ENCODE measurements around the gene RHOT2. TPM values are rescaled to one million over a fixed set of nuclear protein-coding genes. Genes with fewer than 3 reads are reported as not detected.

The RHOT2 gene
- total RNA-seq, 2 experiments from 2014 or later = 128 to 150 TPM

DNA sequence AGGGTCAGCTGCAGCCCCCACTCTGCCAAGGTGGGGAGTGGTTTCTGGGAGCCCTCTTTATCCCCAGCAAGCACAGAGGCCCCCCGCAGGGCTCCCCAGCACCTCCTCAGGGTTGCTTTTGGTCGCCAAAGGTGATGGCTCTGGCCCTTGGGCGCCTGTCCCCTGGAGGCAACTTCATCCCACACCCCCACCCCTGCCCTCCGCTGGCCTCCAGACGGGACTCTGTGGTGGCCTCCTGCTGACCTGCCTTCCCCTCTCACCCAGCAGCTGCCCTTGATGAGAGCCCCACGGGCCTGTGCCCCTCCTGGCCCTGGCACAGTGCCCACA, 7.8 kb upstream of the RHOT2 start:
- POLR2A ChIA-PET = no interaction called here
- no peaks in the 10 kb centered on the region for H3K36me3 Mint-ChIP-seq (ENCODE audit: low read depth)
- H3K27me3 Mint-ChIP-seq = no peaks in the 10 kb centered on the region
- no peak overlapping the region for H3K27ac Mint-ChIP-seq
- peaks cover 5% of the 10 kb centered on the region for H3K4me1 Mint-ChIP-seq
- DNase-seq = no peak
- H3K9me3 Mint-ChIP-seq = no peaks in the 10 kb centered on the region
- H3K4me3 Mint-ChIP-seq = no peak overlapping the region
- CTCF ChIA-PET = interaction anchor here (0.9 kb wide), 1 partner anchor 68 kb away, joined by 5 read pairs; no protein-coding TSS in a partner anchor

DNA sequence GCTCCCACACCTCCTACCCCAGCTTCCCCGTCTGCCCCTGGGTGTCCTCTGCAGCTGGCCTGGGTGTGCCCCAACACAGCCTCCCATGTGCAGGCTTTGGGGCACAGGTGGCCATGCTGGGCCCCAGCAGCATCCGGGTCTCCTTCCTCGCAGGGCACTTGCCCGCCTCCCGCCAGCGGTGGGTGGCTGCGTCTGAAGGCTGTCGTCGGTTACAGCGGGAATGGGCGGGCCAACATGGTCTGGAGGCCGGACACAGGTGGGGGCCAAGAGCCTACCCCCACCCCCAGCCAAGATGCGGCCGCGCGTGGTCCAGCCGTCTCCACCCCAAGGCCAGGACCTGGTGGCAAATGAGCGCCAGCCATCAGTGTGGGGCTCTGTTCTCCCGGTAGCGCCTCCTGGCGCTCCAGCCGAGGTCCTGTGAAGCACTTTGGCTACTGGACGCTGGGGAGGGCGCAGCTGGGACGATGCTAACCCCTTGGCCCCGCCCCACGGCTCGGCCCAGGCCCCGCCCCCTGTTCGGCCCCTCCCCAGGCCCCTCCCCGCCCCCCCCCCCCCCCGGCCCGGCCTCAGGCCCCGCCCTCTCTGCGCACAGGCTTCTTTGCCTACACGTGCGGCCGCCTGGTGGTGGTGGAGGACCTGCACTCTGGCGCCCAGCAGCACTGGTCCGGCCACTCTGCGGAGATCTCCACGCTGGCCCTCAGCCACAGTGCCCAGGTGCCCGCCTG, 7.3 kb upstream of the RHOT2 start:
- H3K9me3 Mint-ChIP-seq = no peaks in the 10 kb centered on the region
- peaks cover 5% of the 10 kb centered on the region for H3K4me1 Mint-ChIP-seq
- H3K27ac Mint-ChIP-seq = peak overlapping the region; percentile 54
- ChIA-PET POLR2A (no interaction called here), CTCF (interaction anchor here (0.9 to 1.2 kb wide), 2 partner anchors 13 to 69 kb away, joined by 3 to 5 read pairs; no protein-coding TSS in a partner anchor)
- no peak overlapping the region for H3K4me3 Mint-ChIP-seq
- peak; percentile 77 for DNase-seq
- H3K36me3 Mint-ChIP-seq (ENCODE audit: low read depth) = no peaks in the 10 kb centered on the region
- no peaks in the 10 kb centered on the region for H3K27me3 Mint-ChIP-seq

DNA sequence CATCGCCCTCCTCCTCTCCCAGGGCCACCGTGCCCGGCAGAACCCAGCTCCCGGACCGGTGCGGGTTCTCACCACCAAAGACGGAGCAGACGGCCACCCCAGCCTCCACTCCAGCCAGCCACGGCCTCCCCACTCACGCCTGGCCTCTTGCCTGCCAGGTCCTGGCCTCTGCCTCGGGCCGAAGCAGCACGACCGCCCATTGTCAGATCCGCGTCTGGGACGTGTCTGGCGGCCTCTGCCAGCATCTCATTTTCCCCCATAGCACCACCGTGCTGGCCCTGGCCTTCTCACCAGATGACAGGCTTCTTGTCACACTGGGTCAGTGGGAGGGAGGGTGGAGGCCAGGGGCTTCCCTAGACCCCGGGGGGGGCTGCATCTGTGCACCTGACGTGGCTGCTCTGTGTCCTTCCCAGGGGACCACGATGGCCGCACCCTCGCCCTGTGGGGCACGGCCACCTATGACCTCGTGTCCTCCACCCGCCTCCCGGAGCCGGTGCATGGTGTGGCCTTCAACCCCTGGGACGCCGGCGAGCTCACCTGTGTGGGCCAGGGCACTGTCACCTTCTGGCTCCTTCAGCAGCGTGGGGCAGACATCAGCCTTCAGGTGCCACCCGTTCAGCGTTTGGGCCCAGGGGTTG, 6.6 kb upstream of the RHOT2 start:
- CTCF ChIA-PET = interaction anchor here (0.7 to 1.2 kb wide), 2 partner anchors 13 to 19 kb away, joined by 3 read pairs; no protein-coding TSS in a partner anchor

DNA sequence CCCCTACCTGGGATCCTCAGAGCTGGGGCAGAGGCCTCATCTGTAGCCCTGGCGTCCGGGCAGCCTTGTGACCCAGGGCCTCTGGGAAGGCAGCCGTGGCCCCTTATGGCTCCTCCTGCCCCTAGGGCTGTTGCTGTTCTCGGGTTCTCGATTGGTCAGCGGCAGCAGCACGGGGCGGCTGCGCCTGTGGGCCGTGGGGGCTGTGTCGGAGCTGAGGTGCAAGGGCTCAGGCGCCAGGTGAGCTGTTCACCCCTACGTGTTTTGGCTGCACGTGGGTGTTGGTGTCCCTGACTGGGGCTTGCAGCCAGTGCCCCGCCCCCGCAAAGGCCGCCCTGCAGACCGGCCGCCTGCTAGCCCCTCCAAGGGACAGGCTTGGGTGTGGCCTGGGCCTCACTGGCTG, 5.8 kb upstream of the RHOT2 start:
- H3K4me1 Mint-ChIP-seq = peaks cover 5% of the 10 kb centered on the region
- ChIA-PET CTCF (interaction anchor here (0.7 to 1.0 kb wide), 2 partner anchors 14 to 19 kb away, joined by 3 read pairs; no protein-coding TSS in a partner anchor), POLR2A (no interaction called here)
- H3K27ac Mint-ChIP-seq = no peak overlapping the region
- H3K36me3 Mint-ChIP-seq (ENCODE audit: low read depth) = no peaks in the 10 kb centered on the region
- H3K27me3 Mint-ChIP-seq = no peaks in the 10 kb centered on the region
- DNase-seq = no peak
- H3K4me3 Mint-ChIP-seq = no peak overlapping the region
- no peaks in the 10 kb centered on the region for H3K9me3 Mint-ChIP-seq

More for the DNA sequence above, 6.6 kb upstream of the RHOT2 start:
- Mint-ChIP-seq H3K27ac (peak overlapping the region; percentile 54), H3K4me3 (no peak overlapping the region), H3K4me1 (peaks cover 5% of the 10 kb centered on the region), H3K36me3 (ENCODE audit: low read depth) (no peaks in the 10 kb centered on the region), H3K9me3 (no peaks in the 10 kb centered on the region), H3K27me3 (no peaks in the 10 kb centered on the region)
- DNase-seq = no peak
- POLR2A ChIA-PET = no interaction called here

- H3K4me1 Mint-ChIP-seq = peaks cover 7% of the 10 kb centered on the region
- no peaks in the 10 kb centered on the region for H3K27me3 Mint-ChIP-seq
- no peak for DNase-seq
- no peak overlapping the region for H3K27ac Mint-ChIP-seq
- no peaks in the 10 kb centered on the region for H3K9me3 Mint-ChIP-seq
- ChIA-PET CTCF (interaction anchor here (1.0 kb wide), 1 partner anchor 14 kb away, joined by 3 read pairs; no protein-coding TSS in a partner anchor), POLR2A (no interaction called here)
- no peaks in the 10 kb centered on the region for H3K36me3 Mint-ChIP-seq (ENCODE audit: low read depth)
- H3K4me3 Mint-ChIP-seq = no peak overlapping the region
These were observed 5.3 kb upstream of the RHOT2 start for GRCh38 chr16:662597-662996.

GRCh38 chr16:666572-666971, 1.4 kb upstream of the RHOT2 start:
- ChIA-PET POLR2A (no interaction called here), CTCF (interaction anchor here (1.2 to 2.9 kb wide), 4 partner anchors 15 to 46 kb away, joined by 4 to 13 read pairs (median 8); partner anchors contain the start of genes STUB1 and WDR90)
- Mint-ChIP-seq H3K4me1 (peaks cover 6% of the 10 kb centered on the region), H3K27me3 (no peaks in the 10 kb centered on the region), H3K36me3 (ENCODE audit: low read depth) (peaks cover 2% of the 10 kb centered on the region), H3K27ac (no peak overlapping the region), H3K4me3 (no peak overlapping the region), H3K9me3 (no peaks in the 10 kb centered on the region)
- no peak for DNase-seq

DNA sequence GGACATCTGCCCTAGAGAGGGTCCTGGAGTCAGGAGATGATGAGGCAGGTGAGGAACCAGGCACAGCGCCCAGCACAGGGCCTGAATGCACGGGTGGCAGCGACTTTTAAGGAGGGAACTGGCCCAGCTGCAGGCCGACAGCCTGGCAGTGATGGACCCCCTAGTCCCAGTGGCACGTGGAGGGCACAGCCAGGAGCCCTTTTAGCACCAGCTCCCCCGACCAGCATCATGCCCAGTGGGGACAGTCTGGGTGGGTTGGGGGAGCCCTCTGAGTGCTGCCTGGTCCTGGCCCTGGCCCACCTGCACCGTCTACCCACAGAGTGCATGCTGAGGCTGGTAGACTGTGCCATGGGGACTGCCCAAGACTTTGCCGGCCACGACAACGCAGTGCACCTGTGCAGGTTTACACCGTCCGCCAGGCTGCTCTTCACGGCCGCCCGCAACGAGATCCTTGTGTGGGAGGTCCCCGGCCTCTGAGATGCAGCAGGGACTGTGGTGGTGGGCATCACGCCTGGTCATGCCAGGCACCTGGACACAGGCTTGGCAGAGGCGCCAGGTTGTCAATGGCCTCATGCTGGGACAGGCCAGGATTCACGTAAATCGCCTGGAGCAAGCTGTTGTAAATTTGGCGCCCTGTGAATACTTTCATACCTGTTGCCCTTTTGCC, 686 bp upstream of the RHOT2 start:
- ChIA-PET CTCF (interaction anchor here (0.6 to 2.9 kb wide), 12 partner anchors 10 to 34 kb away, joined by 3 to 13 read pairs (median 4); partner anchors contain the start of genes STUB1, WDR24 and WDR90), POLR2A (interaction anchor here (0.6 kb wide), 1 partner anchor 13 kb away, joined by 3 read pairs; the partner anchor contains the start of gene STUB1)
- Mint-ChIP-seq H3K27ac (peak overlapping the region; percentile 89), H3K4me3 (peak overlapping the region; percentile 80), H3K9me3 (no peaks in the 10 kb centered on the region), H3K27me3 (no peaks in the 10 kb centered on the region), H3K36me3 (ENCODE audit: low read depth) (peaks cover 2% of the 10 kb centered on the region), H3K4me1 (peaks cover 6% of the 10 kb centered on the region)
- DNase-seq = no peak

- Mint-ChIP-seq H3K27me3 (no peaks in the 10 kb centered on the region), H3K36me3 (ENCODE audit: low read depth) (peaks cover 6% of the 10 kb centered on the region), H3K9me3 (no peaks in the 10 kb centered on the region), H3K4me3 (peak overlapping the region; percentile 75), H3K27ac (peak overlapping the region; percentile 68), H3K4me1 (peaks cover 6% of the 10 kb centered on the region)
- no peak for DNase-seq
- ChIA-PET CTCF (interaction anchor here (0.6 to 2.9 kb wide), 10 partner anchors 8 to 21 kb away, joined by 3 to 13 read pairs (median 5); partner anchors contain the start of genes STUB1 and WDR90), POLR2A (interaction anchor here (0.6 kb wide), 1 partner anchor 19 kb away, joined by 3 read pairs; no protein-coding TSS in a partner anchor)
These were observed 713 bp downstream of the RHOT2 start for GRCh38 chr16:668519-669171.

DNA sequence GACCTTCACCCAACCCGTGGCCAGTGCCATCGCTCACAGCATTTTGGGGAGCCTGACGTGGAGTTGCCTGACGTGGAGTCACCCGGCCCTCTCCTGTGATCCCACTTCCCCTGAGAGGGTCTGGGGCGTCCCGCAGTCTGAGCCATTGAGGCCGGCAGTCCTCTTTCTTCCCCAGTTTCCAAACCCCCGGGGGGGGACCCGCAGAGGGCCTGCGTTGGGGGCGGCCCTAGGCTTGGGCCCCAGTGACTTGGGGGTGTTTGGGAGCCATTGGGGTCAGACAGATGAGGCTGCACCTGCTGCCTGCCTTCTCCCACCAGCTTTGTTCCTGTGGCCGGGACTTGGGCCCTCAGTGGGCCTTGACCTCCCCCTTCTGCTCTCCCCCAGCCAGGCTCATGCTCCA, 1.7 kb downstream of the RHOT2 start:
- Mint-ChIP-seq H3K36me3 (ENCODE audit: low read depth) (peaks cover 6% of the 10 kb centered on the region), H3K27me3 (no peaks in the 10 kb centered on the region), H3K4me3 (peak overlapping the region; percentile 75), H3K4me1 (peaks cover 6% of the 10 kb centered on the region), H3K27ac (no peak overlapping the region), H3K9me3 (no peaks in the 10 kb centered on the region)
- POLR2A ChIA-PET = no interaction called here
- no peak for DNase-seq
- CTCF ChIA-PET = interaction anchor here (2.3 kb wide), 1 partner anchor 10 kb away, joined by 9 read pairs; the partner anchor contains the start of gene STUB1

- no peak overlapping the region for H3K4me3 Mint-ChIP-seq
- peaks cover 8% of the 10 kb centered on the region for H3K4me1 Mint-ChIP-seq
- H3K9me3 Mint-ChIP-seq = no peaks in the 10 kb centered on the region
- peaks cover 6% of the 10 kb centered on the region for H3K36me3 Mint-ChIP-seq (ENCODE audit: low read depth)
- ChIA-PET POLR2A (no interaction called here), CTCF (interaction anchor here (0.7 to 2.3 kb wide), 2 partner anchors 9 to 23 kb away, joined by 3 to 9 read pairs; partner anchors contain the start of gene STUB1)
- H3K27ac Mint-ChIP-seq = no peak overlapping the region
- peaks cover 3% of the 10 kb centered on the region for H3K27me3 Mint-ChIP-seq
- no peak for DNase-seq
These were observed 2.8 kb downstream of the RHOT2 start for GRCh38 chr16:670485-671352.

- ChIA-PET POLR2A (no interaction called here), CTCF (interaction anchor here (0.7 kb wide), 1 partner anchor 24 kb away, joined by 3 read pairs; no protein-coding TSS in a partner anchor)
- Mint-ChIP-seq H3K27me3 (peaks cover 3% of the 10 kb centered on the region), H3K9me3 (no peaks in the 10 kb centered on the region), H3K4me3 (no peak overlapping the region), H3K4me1 (peaks cover 8% of the 10 kb centered on the region), H3K27ac (no peak overlapping the region), H3K36me3 (ENCODE audit: low read depth) (peaks cover 6% of the 10 kb centered on the region)
- no peak for DNase-seq
These were observed 3.6 kb downstream of the RHOT2 start for GRCh38 chr16:671353-672131.
